HG03460 (cell line): ENCODE measurements around the gene CHCHD5.
"Not testable (repeated sequence)": the region's sequence is repeated elsewhere in the genome, so short reads cannot be mapped to it uniquely, and the experiment has no call there.

Source experiments
- ATAC-seq: cut with Tn5 transposase; IDR thresholded peaks from one replicate; pipeline ENCODE4 v1.9.1; 2021; ENCODE audit not compliant: unreplicated experiment

The CHCHD5 gene

GRCh38 chr2:112585873-112586464 is 1.6 kb downstream of the CHCHD5 start:
- no peak for ATAC-seq

DNA sequence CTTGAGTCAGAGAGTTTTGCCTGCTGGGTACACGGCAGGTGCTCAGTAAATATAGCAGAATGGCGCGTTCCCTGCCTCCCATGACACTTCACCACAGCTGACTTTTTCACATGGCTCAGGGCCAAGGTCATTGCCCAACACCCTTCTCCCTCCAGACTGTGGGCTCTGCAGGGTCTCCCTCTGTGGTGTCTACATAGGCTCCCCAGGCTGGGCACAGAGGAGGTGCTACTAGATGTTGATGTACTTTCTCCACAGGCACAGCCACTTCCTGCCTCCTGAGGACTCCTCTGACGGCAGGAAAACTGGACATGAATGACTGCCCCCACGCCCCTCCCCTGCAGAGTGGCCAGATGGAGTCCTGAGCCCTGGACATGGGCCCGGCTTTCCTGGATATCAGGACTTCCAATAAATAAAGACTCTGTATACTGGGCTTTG is 4.2 kb downstream of the CHCHD5 start:
- ATAC-seq = no peak

- no peak for ATAC-seq
These were observed 7.0 kb downstream of the CHCHD5 start for GRCh38 chr2:112591413-112591812.

GRCh38 chr2:112593736-112594135 is 9.3 kb downstream of the CHCHD5 start:
- ATAC-seq = no peak

DNA sequence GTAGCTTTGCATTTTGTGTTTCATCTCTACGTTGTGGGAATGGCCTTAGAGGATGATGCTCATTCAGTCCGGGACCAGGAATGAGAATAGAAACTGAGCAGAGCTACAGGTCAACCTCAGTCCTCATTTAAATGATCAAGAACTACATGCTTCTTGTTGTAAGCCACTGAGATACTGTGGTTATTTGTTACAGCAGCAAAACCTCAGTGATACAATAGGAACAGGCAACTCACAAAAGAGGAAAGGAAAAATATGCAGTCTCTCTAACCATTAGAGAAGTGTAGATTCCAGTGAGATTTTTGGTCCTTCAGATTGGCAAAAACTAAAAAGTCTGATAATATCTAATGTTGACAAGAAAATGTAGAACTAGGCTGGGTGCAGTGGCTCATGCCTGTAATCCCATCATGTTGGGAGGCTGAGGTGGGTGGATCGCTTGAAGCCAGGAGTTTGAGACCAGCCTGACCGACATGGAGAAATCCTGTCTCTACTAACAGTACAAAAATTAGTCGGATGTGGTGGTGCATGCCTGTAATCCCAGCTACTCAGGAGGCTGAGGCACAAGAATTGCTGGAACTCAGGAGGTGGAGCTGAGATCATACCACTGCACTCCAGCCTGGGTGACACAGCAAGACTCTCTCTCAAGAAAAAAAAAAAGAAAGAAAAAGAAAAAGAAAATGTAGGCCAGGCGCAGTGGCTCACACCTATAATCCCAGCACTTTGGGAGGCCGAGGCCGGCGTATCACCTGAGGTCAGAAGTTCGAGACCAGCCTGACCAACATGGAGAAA is 13.3 kb downstream of the CHCHD5 start:
- no peak for ATAC-seq

- no peak for ATAC-seq
These were observed 16.2 kb downstream of the CHCHD5 start for GRCh38 chr2:112600634-112601033.

- ATAC-seq = no peak
These were observed 17.3 kb downstream of the CHCHD5 start for GRCh38 chr2:112601754-112602153.

DNA sequence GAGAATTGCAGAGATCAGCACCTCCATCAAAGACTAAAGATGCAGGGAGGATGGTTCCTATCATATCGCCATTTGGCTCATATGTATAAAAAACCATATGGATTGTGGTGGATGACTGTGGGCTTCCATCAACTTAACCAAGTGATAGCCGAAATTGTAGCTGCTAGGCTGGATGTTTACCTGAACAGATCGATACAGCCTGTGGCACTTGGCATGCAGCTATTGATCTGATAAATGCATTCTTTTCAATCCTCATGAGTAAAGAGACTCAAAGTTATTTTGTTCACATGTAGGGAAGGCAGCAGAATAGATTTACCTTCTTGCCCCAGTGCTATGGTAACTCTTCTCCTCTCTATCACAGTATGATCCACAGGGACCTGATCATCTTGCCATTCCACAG is 18.5 kb downstream of the CHCHD5 start:
- no peak for ATAC-seq

GRCh38 chr2:112603731-112604130 is 19.3 kb downstream of the CHCHD5 start:
- no peak for ATAC-seq

DNA sequence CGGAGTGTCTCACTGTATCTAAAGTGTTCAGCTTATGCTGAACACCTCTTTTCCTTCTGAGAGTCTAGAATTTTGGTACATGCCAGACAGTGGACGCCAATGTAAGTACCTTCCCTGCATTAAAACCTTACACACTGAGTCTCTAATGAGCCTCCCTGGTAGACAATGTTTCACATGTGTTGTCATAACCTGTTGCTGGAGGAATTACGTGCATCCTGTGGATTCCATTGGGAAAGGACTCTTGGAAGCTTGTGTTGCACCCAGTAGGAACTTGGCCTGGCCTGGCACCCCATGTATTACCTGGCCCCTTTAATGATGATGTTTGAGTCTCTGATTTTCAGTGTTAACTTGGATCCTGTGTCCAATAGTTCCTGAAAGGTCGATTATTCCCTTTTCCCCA is 20.5 kb downstream of the CHCHD5 start:
- no peak for ATAC-seq

DNA sequence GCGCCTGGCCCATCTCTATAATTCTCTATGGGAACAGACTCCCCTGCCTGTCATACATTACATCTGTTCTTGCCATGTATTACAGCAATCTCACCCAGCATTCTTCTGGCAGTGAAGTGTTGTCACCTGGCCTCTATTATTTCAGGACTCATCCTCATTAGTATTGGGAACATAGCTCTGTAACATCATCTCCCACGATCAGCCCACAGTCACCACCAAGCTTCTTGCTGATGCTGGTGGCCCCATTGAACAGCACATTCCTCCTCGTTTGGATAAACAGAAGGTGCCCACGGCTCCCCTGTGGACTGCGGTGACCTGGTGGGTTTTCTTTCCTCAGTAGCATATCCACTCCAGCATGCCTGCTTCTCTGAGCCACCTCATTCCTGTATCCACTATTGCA is 21.5 kb downstream of the CHCHD5 start:
- no peak for ATAC-seq

- ATAC-seq = no peak
These were observed 22.1 kb downstream of the CHCHD5 start for GRCh38 chr2:112606547-112606946.

GRCh38 chr2:112607680-112608438 is 23.4 kb downstream of the CHCHD5 start:
- ATAC-seq = no peak

DNA sequence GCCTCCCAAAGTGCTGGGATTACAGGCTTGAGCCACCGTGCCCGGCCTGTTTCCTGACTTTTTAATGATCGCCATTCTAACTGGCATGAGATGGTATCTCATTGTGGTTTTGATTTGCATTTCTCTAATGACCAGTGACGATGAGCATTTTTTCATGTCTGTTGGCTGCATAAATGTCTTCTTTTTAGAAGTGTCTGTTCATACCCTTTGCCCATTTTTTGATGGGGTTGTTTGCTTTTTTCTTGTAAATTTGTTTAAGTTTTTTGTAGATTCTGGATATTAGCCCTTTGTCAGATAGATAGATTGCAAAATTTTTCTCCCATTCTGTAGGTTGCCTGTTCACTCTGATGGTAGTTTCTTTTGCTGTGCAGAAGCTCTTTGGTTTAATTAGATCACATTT is 24.9 kb downstream of the CHCHD5 start:
- not testable (repeated sequence) for ATAC-seq

DNA sequence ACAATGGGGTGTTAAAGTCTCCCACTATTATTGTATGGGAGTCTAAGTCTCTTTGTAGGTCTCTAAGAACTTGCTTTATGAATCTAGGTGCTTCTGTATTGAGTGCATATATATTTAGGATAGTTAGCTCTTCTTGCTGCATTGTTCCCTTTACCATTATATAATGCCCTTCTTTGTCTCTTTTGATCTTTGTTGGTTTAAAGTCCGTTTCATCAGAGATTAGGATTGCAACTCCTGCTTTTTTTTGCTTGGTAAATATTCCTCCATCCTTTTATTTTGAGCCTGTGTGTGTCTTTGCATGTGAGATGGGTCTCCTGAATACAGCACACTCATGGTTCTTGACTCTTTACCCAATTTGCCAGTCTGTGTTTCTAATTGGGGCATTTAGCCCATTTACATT is 27.9 kb downstream of the CHCHD5 start:
- not testable (repeated sequence) for ATAC-seq

- ATAC-seq = no peak
These were observed 29.9 kb downstream of the CHCHD5 start for GRCh38 chr2:112614201-112614840.

DNA sequence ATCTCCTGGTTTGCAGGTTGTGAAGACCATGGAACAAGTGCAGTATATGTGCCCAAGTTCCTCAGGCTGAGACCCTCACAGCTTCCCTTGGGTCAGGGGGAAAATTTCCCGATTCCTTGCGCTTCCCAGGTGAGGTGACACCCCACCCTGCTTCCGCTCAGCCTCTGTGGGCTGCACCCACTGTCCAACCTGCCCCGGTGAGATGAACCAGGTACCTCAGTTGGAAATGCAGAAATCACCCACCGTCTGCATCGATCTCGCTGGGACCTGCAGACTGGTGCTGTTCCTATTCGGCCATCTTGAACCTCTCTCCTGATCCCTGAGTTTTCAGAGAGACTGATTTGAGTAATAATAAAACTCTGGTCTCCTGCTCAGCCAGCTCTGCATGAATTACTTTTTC is 30.6 kb downstream of the CHCHD5 start:
- no peak for ATAC-seq

DNA sequence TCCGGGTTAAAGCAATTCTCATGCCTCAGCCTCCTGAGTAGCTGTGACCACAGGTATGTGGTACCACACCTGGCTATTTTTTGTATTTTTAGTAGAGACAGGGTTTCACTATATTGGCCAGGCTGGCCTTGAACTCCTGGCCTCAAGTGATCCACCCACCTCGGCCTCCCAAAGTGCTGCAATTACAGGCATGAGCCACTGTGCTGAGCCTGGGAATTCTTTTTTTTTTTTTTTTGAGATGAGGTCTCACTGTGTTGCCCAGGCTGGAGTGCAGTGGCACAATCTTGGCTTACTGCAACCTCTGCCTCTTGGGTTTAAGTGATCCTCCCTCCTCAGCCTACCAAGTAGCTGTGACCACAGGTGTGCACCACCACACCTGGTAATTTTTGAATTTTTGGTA is 31.4 kb downstream of the CHCHD5 start:
- ATAC-seq = not testable (repeated sequence)

DNA sequence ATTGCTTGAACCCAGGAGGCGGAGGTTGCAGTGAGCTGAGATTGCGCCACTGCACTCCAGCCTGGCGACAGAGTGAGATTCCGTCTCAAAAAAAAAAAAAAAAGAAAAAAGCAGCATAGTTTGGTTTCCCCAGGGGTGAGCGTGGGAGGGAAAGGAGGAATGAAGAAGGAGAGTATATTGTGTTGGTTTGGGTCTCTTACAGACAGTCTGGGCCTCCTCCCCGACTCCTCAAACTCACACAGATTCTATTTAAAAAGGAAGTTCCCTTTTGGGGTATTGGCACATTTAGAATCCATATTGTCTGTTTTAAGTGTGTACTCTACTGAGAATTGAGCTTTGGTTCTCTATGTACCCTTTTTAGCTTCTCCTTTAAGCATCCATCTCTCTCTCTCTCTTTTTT is 34.0 kb downstream of the CHCHD5 start:
- ATAC-seq = no peak

- no peak for ATAC-seq
These were observed 37.5 kb downstream of the CHCHD5 start for GRCh38 chr2:112621790-112622527.

GRCh38 chr2:112622528-112622849 is 38.1 kb downstream of the CHCHD5 start:
- no peak for ATAC-seq
